ENCODE data around the gene POGLUT3. TPM values are rescaled to one million over a fixed set of nuclear protein-coding genes. Genes with fewer than 3 reads are reported as not detected.

The POGLUT3 gene
- polyA plus RNA-seq, 1 donor from 2014 or later = 0.31 TPM

- no peak for TF ChIP-seq TAF1 (IDR thresholded peaks at IDR 0.05; ENCODE audit: low read depth)
- no peak for TF ChIP-seq EZH2 (IDR thresholded peaks at IDR 0.05; ENCODE audit: borderline replicate concordance, insufficient read depth, low read length, poor library complexity, severe bottlenecking)
- TF ChIP-seq CTCF (IDR thresholded peaks at IDR 0.05; ENCODE audit: poor library complexity, severe bottlenecking) = no peak
- TF ChIP-seq SMC3 (conservative IDR thresholded peaks at IDR 0.05; ENCODE audit: poor library complexity) = no peak
- TF ChIP-seq POLR2AphosphoS5 (IDR thresholded peaks at IDR 0.05) = no peak
- TF ChIP-seq REST (IDR thresholded peaks at IDR 0.05; ENCODE audit: borderline replicate concordance) = no peak
- TF ChIP-seq RAD21 (conservative IDR thresholded peaks at IDR 0.05) = no peak
- H3K9me2 ChIP-seq (ENCODE audit: insufficient read depth, low read length) = no peaks in the 10 kb centered on the region
- no peak overlapping the region for H3K27ac ChIP-seq (ENCODE audit: low read length)
- H3K9me3 ChIP-seq (ENCODE audit: low read length) = no peaks in the 10 kb centered on the region
- no peaks in the 10 kb centered on the region for H3F3A ChIP-seq (ENCODE audit: insufficient read depth, low read length, poor library complexity, severe bottlenecking)
- H3K4me3 ChIP-seq (ENCODE audit: low read length) = no peak overlapping the region
- no peaks in the 10 kb centered on the region for H4K20me1 ChIP-seq (ENCODE audit: insufficient read depth)
- no peaks in the 10 kb centered on the region for H3K36me3 ChIP-seq (ENCODE audit: insufficient read depth, low read length)
- H3K27me3 ChIP-seq (ENCODE audit: insufficient read depth, low read depth, low read length) = no peaks in the 10 kb centered on the region
- no peak overlapping the region for H3K9ac ChIP-seq (ENCODE audit: low read length)
- H3K4me2 ChIP-seq (ENCODE audit: low read length) = no peak overlapping the region
- H3K79me2 ChIP-seq (replicated peaks; ENCODE audit: insufficient read depth, low read length) = no peaks in the 10 kb centered on the region
- no peak overlapping the region for H2AFZ ChIP-seq (ENCODE audit: low read depth, low read length)
Observed at GRCh38 chr11:108474664-108475463, 23.3 kb downstream of the POGLUT3 start.

- no peaks in the 10 kb centered on the region for H4K20me1 ChIP-seq (ENCODE audit: insufficient read depth)
- H3K79me2 ChIP-seq (replicated peaks; ENCODE audit: insufficient read depth, low read length) = no peaks in the 10 kb centered on the region
- H3F3A ChIP-seq (ENCODE audit: insufficient read depth, low read length, poor library complexity, severe bottlenecking) = no peaks in the 10 kb centered on the region
- H3K9ac ChIP-seq (ENCODE audit: low read length) = no peak overlapping the region
- H3K27ac ChIP-seq (ENCODE audit: low read length) = no peak overlapping the region
- no peaks in the 10 kb centered on the region for H3K9me2 ChIP-seq (ENCODE audit: insufficient read depth, low read length)
- no peaks in the 10 kb centered on the region for H3K27me3 ChIP-seq (ENCODE audit: insufficient read depth, low read depth, low read length)
- TF ChIP-seq SMC3 (conservative IDR thresholded peaks at IDR 0.05; ENCODE audit: poor library complexity) (no peak), TAF1 (IDR thresholded peaks at IDR 0.05; ENCODE audit: low read depth) (no peak), CTCF (IDR thresholded peaks at IDR 0.05; ENCODE audit: poor library complexity, severe bottlenecking) (no peak), MXI1 (conservative IDR thresholded peaks at IDR 0.05; ENCODE audit: poor library complexity, severe bottlenecking) (no peak), REST (IDR thresholded peaks at IDR 0.05; ENCODE audit: borderline replicate concordance) (no peak), RAD21 (conservative IDR thresholded peaks at IDR 0.05) (no peak), EZH2 (IDR thresholded peaks at IDR 0.05; ENCODE audit: borderline replicate concordance, insufficient read depth, low read length, poor library complexity, severe bottlenecking) (no peak), EP300 (conservative IDR thresholded peaks at IDR 0.05; ENCODE audit: poor library complexity, severe bottlenecking) (no peak), POLR2AphosphoS5 (IDR thresholded peaks at IDR 0.05) (no peak)
- H3K4me3 ChIP-seq (ENCODE audit: low read length) = no peak overlapping the region
- H3K9me3 ChIP-seq (ENCODE audit: low read length) = no peaks in the 10 kb centered on the region
- H2AFZ ChIP-seq (ENCODE audit: low read depth, low read length) = no peak overlapping the region
- no peak overlapping the region for H3K4me2 ChIP-seq (ENCODE audit: low read length)
- no peaks in the 10 kb centered on the region for H3K36me3 ChIP-seq (ENCODE audit: insufficient read depth, low read length)
Observed at GRCh38 chr11:108472681-108473080, 25.5 kb downstream of the POGLUT3 start.

Data from neural cell (in vitro differentiated cells).